ENCODE results near the gene KCTD20.

Gene KCTD20

GRCh38 chr6:36455486-36456027 lies 12.8 kb downstream of the KCTD20 start:
- no peak for TF ChIP-seq CTCF (IDR thresholded peaks at IDR 0.05; ENCODE audit: unreplicated experiment in 3 of 3)
- Mint-ChIP-seq H3K36me3 (ENCODE audit: low read depth) (peaks cover 14% of the 10 kb centered on the region), H3K4me1 (peaks cover 5% of the 10 kb centered on the region), H3K4me3 (no peak overlapping the region), H3K27me3 (ENCODE audit: low read depth) (no peaks in the 10 kb centered on the region), H3K27ac (no peak overlapping the region), H3K9me3 (no peaks in the 10 kb centered on the region)

GRCh38 chr6:36459501-36459900 lies 16.7 kb downstream of the KCTD20 start:
- Mint-ChIP-seq H3K36me3 (ENCODE audit: low read depth) (peaks cover 16% of the 10 kb centered on the region), H3K27ac (no peak overlapping the region), H3K27me3 (ENCODE audit: low read depth) (no peaks in the 10 kb centered on the region), H3K4me3 (no peak overlapping the region), H3K9me3 (no peaks in the 10 kb centered on the region), H3K4me1 (peaks cover 5% of the 10 kb centered on the region)
- no peak for TF ChIP-seq CTCF (IDR thresholded peaks at IDR 0.05; ENCODE audit: unreplicated experiment in 3 of 3)

- Mint-ChIP-seq H3K9me3 (no peaks in the 10 kb centered on the region), H3K27me3 (ENCODE audit: low read depth) (no peaks in the 10 kb centered on the region), H3K27ac (no peak overlapping the region)
Measured at GRCh38 chr6:36460916-36461315, 18.1 kb downstream of the KCTD20 start.

GRCh38 chr6:36461646-36462045 lies 18.8 kb downstream of the KCTD20 start:
- Mint-ChIP-seq H3K4me3 (no peak overlapping the region), H3K27ac (no peak overlapping the region), H3K4me1 (peaks cover 5% of the 10 kb centered on the region), H3K9me3 (no peaks in the 10 kb centered on the region), H3K27me3 (ENCODE audit: low read depth) (no peaks in the 10 kb centered on the region), H3K36me3 (ENCODE audit: low read depth) (peaks cover 21% of the 10 kb centered on the region)
- TF ChIP-seq CTCF (IDR thresholded peaks at IDR 0.05; ENCODE audit: unreplicated experiment in 3 of 3), result no peak

More at GRCh38 chr6:36460916-36461315, 18.1 kb downstream of the KCTD20 start:
- peaks cover 5% of the 10 kb centered on the region for H3K4me1 Mint-ChIP-seq
- no peak overlapping the region for H3K4me3 Mint-ChIP-seq
- H3K36me3 Mint-ChIP-seq (ENCODE audit: low read depth), result peaks cover 19% of the 10 kb centered on the region
- TF ChIP-seq CTCF (IDR thresholded peaks at IDR 0.05; ENCODE audit: unreplicated experiment in 3 of 3), result no peak

- no peaks in the 10 kb centered on the region for H3K9me3 Mint-ChIP-seq
- H3K27me3 Mint-ChIP-seq (ENCODE audit: low read depth), result no peaks in the 10 kb centered on the region
- H3K4me1 Mint-ChIP-seq, result peaks cover 5% of the 10 kb centered on the region
- no peak overlapping the region for H3K4me3 Mint-ChIP-seq
- H3K36me3 Mint-ChIP-seq (ENCODE audit: low read depth), result peaks cover 19% of the 10 kb centered on the region
- TF ChIP-seq CTCF (IDR thresholded peaks at IDR 0.05; ENCODE audit: unreplicated experiment in 3 of 3), result no peak
- H3K27ac Mint-ChIP-seq, result no peak overlapping the region
Measured at GRCh38 chr6:36463676-36464075, 20.9 kb downstream of the KCTD20 start.

GRCh38 chr6:36464233-36464632 lies 21.4 kb downstream of the KCTD20 start:
- no peaks in the 10 kb centered on the region for H3K27me3 Mint-ChIP-seq (ENCODE audit: low read depth)
- peaks cover 5% of the 10 kb centered on the region for H3K4me1 Mint-ChIP-seq
- H3K9me3 Mint-ChIP-seq, result no peaks in the 10 kb centered on the region
- no peak overlapping the region for H3K27ac Mint-ChIP-seq
- TF ChIP-seq CTCF (IDR thresholded peaks at IDR 0.05; ENCODE audit: unreplicated experiment in 3 of 3), result no peak
- H3K36me3 Mint-ChIP-seq (ENCODE audit: low read depth), result peaks cover 19% of the 10 kb centered on the region
- H3K4me3 Mint-ChIP-seq, result no peak overlapping the region
